ENCODE results near the gene GUCY1A2.

- TF ChIP-seq CTCF (IDR thresholded peaks at IDR 0.05): no peak
- no peak for TF ChIP-seq POLR2A (IDR thresholded peaks at IDR 0.05; ENCODE audit: low read depth)
- TF ChIP-seq POLR2AphosphoS5 (IDR thresholded peaks at IDR 0.05): no peak
- no peak for TF ChIP-seq EP300 (IDR thresholded peaks at IDR 0.05)
Measured at GRCh38 chr11:106983261-106983660, 35.0 kb downstream of the GUCY1A2 start.
